Common myeloid progenitor, CD34-positive (primary cell): ENCODE data around the gene IGFN1.

Experiments used
- CTCF ChIA-PET: fragments of 350-600 bp; sonication (Branson Sonifier 250); formaldehyde crosslinking; loops from one replicate; lab custom pipeline; 2021; ENCODE audit warnings: antibody characterized with exemption; lab: Charles Lee
- POLR2A ChIA-PET: fragments of 350-600 bp; sonication (Branson Sonifier 250); formaldehyde crosslinking; loops from one replicate; lab custom pipeline; 2021; ENCODE audit warnings: antibody characterized with exemption; lab: Charles Lee
- DNase-seq, 3 donors: peaks; one replicate each; pipeline versions ENCODE4 v3.0.0 to v3.0.0-alpha.2; 2013
- H3K27ac ChIP-seq, 2 experiments: 1 replicate in 1 of 2; 2 replicates in 1 of 2; pipeline ENCODE4 v1.7.0; 2013; ENCODE audit warnings: inconsistent platforms in 2 of 2, low read length in 2 of 2, mild to moderate bottlenecking in 2 of 2, low read depth in 1 of 2, moderate library complexity in 1 of 2; ENCODE audit not compliant: severe bottlenecking in 2 of 2, insufficient read depth in 1 of 2, poor library complexity in 1 of 2
- H3K27me3 ChIP-seq, 5 experiments: replicated peaks in 2 of 5; 1 replicate in 3 of 5; 2 replicates in 2 of 5; pipeline versions ENCODE4 v1.6.1 to v1.7.0; 2013; ENCODE audit warnings: low read length in 4 of 5, mild to moderate bottlenecking in 2 of 5, moderate library complexity in 2 of 5, inconsistent platforms in 1 of 5; ENCODE audit not compliant: insufficient read depth in 5 of 5, control insufficient read depth in 4 of 5
- H3K36me3 ChIP-seq, 4 experiments: 1 replicate in 2 of 4; 2 replicates in 2 of 4; pipeline versions ENCODE4 v1.6.1 to v1.7.0; 2013; ENCODE audit warnings: low read length in 3 of 4, control low read depth in 1 of 4, mild to moderate bottlenecking in 1 of 4; ENCODE audit not compliant: control insufficient read depth in 4 of 4, insufficient read depth in 4 of 4
- H3K4me1 ChIP-seq, 4 experiments: 1 replicate in 3 of 4; 2 replicates in 1 of 4; pipeline versions ENCODE4 v1.6.1 to v1.7.1; 2013; ENCODE audit warnings: low read length in 3 of 4, mild to moderate bottlenecking in 3 of 4, control low read depth in 1 of 4, inconsistent platforms in 1 of 4, moderate library complexity in 1 of 4; ENCODE audit not compliant: control insufficient read depth in 4 of 4, insufficient read depth in 4 of 4; ENCODE audit errors: control extremely low read depth in 1 of 4
- H3K4me3 ChIP-seq, 7 experiments: 1 replicate in 4 of 7; 2 replicates in 3 of 7; pipeline versions ENCODE4 v1.5.1 to v1.7.0; 2013; ENCODE audit warnings: mild to moderate bottlenecking in 7 of 7, low read length in 6 of 7, moderate library complexity in 6 of 7, inconsistent platforms in 2 of 7, low read depth in 2 of 7, control low read depth in 1 of 7; ENCODE audit not compliant: insufficient read depth in 4 of 7, control insufficient read depth in 1 of 7; ENCODE audit errors: extremely low read depth in 1 of 7
- H3K9me3 ChIP-seq, 5 experiments: 1 replicate in 4 of 5; 2 replicates in 1 of 5; pipeline versions ENCODE4 v1.6.1 to v1.7.1; 2013; ENCODE audit warnings: low read length in 4 of 5, mild to moderate bottlenecking in 2 of 5, inconsistent platforms in 1 of 5, low read depth in 1 of 5, moderate library complexity in 1 of 5; ENCODE audit not compliant: control insufficient read depth in 4 of 5, insufficient read depth in 2 of 5; ENCODE audit errors: control extremely low read depth in 1 of 5
- WGBS: methylation state at CpG from one replicate; pipeline ENCODE4 v1.1.5; 2013; ENCODE audit not compliant: insufficient coverage; 5-methylcytosine and 5-hydroxymethylcytosine counted together

Gene IGFN1

DNA sequence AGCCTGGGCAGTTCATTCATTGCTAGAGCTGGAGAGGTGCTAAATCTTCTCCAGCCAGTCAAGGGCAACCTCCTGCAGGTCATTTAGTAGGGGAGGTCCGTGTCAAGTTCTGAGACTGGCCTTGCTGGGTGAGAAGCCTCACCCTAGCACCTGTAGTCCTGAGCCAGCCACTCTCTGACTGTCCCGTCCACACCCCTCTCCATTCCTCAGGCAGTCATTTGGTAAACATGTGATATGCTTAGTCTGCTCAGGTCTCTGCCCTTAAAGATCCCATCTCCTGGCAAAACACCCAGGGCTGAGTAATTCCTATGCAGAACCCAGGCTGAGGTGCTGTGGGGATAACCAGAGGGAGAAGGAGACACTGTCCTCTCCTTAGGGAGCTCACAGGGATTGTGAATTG lies 13.7 kb upstream of the IGFN1 start:
- Histone ChIP-seq H3K4me3 (no peak overlapping the region), H3K27me3 (peaks cover 0 to 11% (median 0%) of the 10 kb centered on the region in 5 experiments), H3K27ac (no peak overlapping the region), H3K36me3 (no peaks in the 10 kb centered on the region), H3K9me3 (peaks cover 0 to 9% (median 3%) of the 10 kb centered on the region in 5 experiments), H3K4me1 (no peaks in the 10 kb centered on the region)
- ChIA-PET POLR2A (no interaction called here), CTCF (interaction anchor here (0.8 to 2.0 kb wide), 4 partner anchors 10 to 169 kb away, joined by 3 to 6 read pairs (median 5); no protein-coding TSS in a partner anchor)
- DNase-seq, result no peak
- WGBS, result 94% methylated on average over 2 of the region's 2 CpGs

DNA sequence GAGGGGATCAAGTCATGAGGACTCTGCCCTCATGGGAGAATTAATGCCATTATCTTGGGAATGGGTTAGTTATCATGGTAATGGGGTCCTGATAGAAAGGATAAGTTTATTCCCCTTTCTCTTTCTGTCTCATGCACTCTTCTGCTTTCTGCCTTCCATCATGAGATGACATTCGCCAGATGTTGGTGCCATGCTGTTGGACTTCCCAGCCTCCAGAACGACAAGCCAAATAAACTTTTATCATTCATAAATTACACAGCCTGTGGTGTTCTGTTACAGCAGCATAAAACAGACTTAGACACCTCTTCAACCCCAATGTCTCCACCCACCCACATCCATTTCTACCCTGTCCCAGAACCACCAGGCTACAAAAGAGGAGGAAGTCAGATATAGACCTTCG lies 11.9 kb upstream of the IGFN1 start:
- POLR2A ChIA-PET, result no interaction called here
- 75% methylated on average over 2 of the region's 3 CpGs for WGBS
- Histone ChIP-seq H3K4me3 (no peak overlapping the region), H3K27ac (no peak overlapping the region), H3K36me3 (no peaks in the 10 kb centered on the region), H3K27me3 (peaks cover 0 to 5% (median 0%) of the 10 kb centered on the region in 5 experiments), H3K4me1 (no peaks in the 10 kb centered on the region), H3K9me3 (peaks cover 0 to 9% (median 3%) of the 10 kb centered on the region in 5 experiments)
- CTCF ChIA-PET, result no interaction called here
- DNase-seq, result no peak

DNA sequence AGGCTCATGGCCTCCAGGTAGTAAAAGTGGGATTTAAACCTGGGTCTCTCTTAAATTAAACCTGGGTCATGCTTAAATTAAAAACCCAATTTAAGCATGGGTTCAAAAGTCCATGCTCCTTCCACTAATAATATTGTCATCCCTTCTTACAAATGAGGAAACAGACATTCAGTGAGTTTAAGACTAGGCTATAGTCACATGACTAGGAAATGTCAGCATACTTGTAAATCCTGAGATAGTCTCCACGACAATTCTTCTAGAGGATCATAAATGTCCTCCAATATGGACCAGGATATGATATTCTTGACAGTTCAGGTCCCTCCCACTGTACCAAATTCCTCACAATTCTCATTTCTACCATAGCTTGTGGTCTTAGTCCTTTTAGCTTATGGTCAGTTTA lies 10.5 kb upstream of the IGFN1 start:
- peaks cover 0 to 9% (median 3%) of the 10 kb centered on the region in 5 experiments for H3K9me3 ChIP-seq
- peak in 2 of 3 donors; percentile 10 to 17 for DNase-seq
- no peaks in the 10 kb centered on the region for H3K4me1 ChIP-seq
- ChIA-PET POLR2A (no interaction called here), CTCF (no interaction called here)
- no peaks in the 10 kb centered on the region for H3K36me3 ChIP-seq
- no peak overlapping the region for H3K27ac ChIP-seq
- peaks cover 0 to 4% (median 0%) of the 10 kb centered on the region in 5 experiments for H3K27me3 ChIP-seq
- WGBS, result 0% methylated on average over 1 of the region's 1 CpG
- no peak overlapping the region for H3K4me3 ChIP-seq

DNA sequence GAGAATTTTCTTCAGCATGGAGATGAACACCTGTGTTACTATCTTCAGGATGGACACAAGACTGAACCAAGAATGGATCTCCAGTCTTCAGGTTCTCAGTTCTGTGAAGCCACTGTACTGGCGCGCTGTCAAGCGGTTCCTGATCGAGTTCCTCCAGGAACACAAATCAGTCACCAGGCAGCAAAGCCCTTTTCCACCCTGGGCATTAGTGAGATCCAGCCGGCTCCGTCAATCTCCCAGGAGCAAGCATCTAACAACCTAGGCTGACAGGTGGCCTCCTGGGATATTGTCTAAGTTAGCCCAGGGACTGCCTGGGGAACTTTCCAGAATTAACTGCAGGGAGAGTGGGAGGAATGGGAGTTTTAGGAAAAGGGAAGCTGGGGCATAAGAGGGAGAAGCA lies 9.7 kb upstream of the IGFN1 start:
- WGBS, result 94% methylated on average over 6 of the region's 6 CpGs
- POLR2A ChIA-PET, result no interaction called here
- H3K4me3 ChIP-seq, result no peak overlapping the region
- H3K27ac ChIP-seq, result no peak overlapping the region
- no peak for DNase-seq
- H3K4me1 ChIP-seq, result no peaks in the 10 kb centered on the region
- CTCF ChIA-PET, result no interaction called here
- no peaks in the 10 kb centered on the region for H3K36me3 ChIP-seq
- H3K9me3 ChIP-seq, result peaks cover 0 to 9% (median 3%) of the 10 kb centered on the region in 5 experiments
- peaks cover 0 to 8% (median 0%) of the 10 kb centered on the region in 5 experiments for H3K27me3 ChIP-seq

DNA sequence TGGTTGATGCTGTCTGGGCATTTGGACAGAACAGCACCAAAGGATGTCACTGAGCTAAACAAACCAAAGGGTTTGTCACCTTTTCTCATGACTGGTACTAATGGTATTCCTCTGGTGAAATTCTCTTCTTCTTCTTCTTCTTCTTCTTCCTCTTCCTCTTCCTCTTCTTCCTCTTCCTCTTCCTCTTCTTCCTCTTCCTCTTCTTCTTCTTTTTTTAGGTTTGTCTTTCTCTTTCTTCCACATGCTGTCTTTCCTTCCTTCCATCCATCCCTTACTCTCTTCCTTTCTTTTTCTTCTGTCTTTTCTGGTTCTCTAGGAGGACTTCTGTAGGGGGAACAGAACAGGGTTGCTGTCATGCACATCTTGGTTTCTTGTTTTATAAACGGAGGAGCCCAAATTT lies 9.3 kb upstream of the IGFN1 start:
- Histone ChIP-seq H3K4me3 (no peak overlapping the region), H3K27me3 (peaks cover 0 to 6% (median 0%) of the 10 kb centered on the region in 5 experiments), H3K27ac (no peak overlapping the region), H3K36me3 (no peaks in the 10 kb centered on the region), H3K4me1 (no peaks in the 10 kb centered on the region), H3K9me3 (peaks cover 0 to 9% (median 3%) of the 10 kb centered on the region in 5 experiments)
- DNase-seq, result no peak
- CTCF ChIA-PET, result no interaction called here
- WGBS, result 58% methylated on average over 1 of the region's 1 CpG
- POLR2A ChIA-PET, result no interaction called here

DNA sequence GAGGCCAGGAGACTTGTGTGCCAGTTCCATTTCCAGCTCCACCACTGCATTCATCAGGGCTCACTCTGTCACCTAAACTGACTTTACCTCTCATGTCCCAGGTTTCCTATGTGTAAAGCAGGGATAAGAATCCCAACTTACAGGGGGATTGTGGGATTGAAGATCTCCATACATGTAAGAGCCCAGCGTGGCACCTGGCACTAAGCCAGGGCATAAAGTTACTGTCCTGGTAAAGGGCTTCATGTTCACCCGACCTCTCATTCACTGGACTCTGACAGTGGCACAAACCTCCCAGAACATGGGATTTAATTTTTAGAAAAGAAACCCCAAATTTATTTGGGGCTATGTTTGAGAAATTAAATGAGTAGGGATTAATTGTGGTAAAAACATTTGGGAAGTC lies 8.9 kb upstream of the IGFN1 start:
- CTCF ChIA-PET, result no interaction called here
- no peak overlapping the region for H3K4me3 ChIP-seq
- no peak overlapping the region for H3K27ac ChIP-seq
- DNase-seq, result no peak
- POLR2A ChIA-PET, result no interaction called here
- H3K27me3 ChIP-seq, result peaks cover 0 to 6% (median 0%) of the 10 kb centered on the region in 5 experiments
- H3K36me3 ChIP-seq, result no peaks in the 10 kb centered on the region
- peaks cover 0 to 9% (median 3%) of the 10 kb centered on the region in 5 experiments for H3K9me3 ChIP-seq
- no CpG with 5 or more reads among the region's 2 CpGs for WGBS
- no peaks in the 10 kb centered on the region for H3K4me1 ChIP-seq

DNA sequence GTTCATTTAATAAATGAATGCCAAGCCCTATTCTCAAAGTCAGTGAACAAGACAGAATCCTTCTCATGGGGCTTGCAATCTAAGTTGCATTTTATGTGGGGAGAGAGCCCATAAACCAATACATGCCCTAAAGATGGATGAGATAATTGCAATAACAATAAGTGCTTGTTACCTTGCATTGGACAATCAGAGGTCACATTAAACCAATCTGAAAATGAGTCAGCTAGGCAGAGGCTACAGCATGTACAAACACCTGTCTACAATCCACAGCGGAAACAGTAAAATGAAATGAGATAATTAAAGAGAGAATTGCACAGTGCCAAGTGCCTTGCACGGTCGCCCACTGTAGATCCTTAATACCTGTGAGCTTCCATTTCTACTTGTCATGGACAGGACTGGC lies 7.4 kb upstream of the IGFN1 start:
- POLR2A ChIA-PET, result no interaction called here
- Histone ChIP-seq H3K4me1 (no peaks in the 10 kb centered on the region), H3K27me3 (peaks cover 0 to 6% (median 0%) of the 10 kb centered on the region in 5 experiments), H3K9me3 (peaks cover 0 to 9% (median 3%) of the 10 kb centered on the region in 5 experiments), H3K4me3 (no peak overlapping the region), H3K36me3 (no peaks in the 10 kb centered on the region), H3K27ac (no peak overlapping the region)
- CTCF ChIA-PET, result interaction anchor here (0.9 to 2.1 kb wide), 3 partner anchors 9 to 34 kb away, joined by 3 to 9 read pairs (median 6); partner anchors contain the start of gene TMEM9
- no peak for DNase-seq
- WGBS, result 100% methylated on average over 3 of the region's 3 CpGs
